K562 (cell line): ENCODE results near the gene SPX. TPM values are rescaled to one million over a fixed set of nuclear protein-coding genes. Genes with fewer than 3 reads are reported as not detected.

Experiments used
- ATAC-seq: fragments of 200-7000 bp; cut with Tn5 transposase; 3 replicates; pipeline ENCODE4 v1.9.1; 2020; ENCODE audit warnings: moderate library complexity
- BruUV-seq: library from RNA; stranded (reverse); fragments of 400-500 nt; replicated peaks from 2 replicates; lab custom pipeline; 2021; lab: Mats Ljungman, UMichigan
- CTCF ChIA-PET: fragments of 300-600 bp; formaldehyde crosslinking; extraction: SDS; loops from one replicate; lab custom pipeline; 2021; ENCODE audit warnings: low intra/inter-chr PET ratio; lab: Yijun Ruan, JAX
- POLR2A ChIA-PET: fragments of 300-600, 350-650 bp; sonication (Branson Sonifier 250); formaldehyde crosslinking; extraction: SDS; loops from one replicate; lab custom pipeline; 2021; ENCODE audit warnings: antibody characterized with exemption, inconsistent platforms; lab: Yijun Ruan, JAX
- DNase-seq, 4 experiments: peaks; one replicate each; pipeline versions ENCODE4 v3.0.0 to v3.0.0-alpha.2; 2011 to 2018; ENCODE audit warnings: low spot score in 3 of 4, mixed read lengths in 3 of 4; ENCODE audit errors: extremely low read depth in 1 of 4
- FAIRE-seq: peaks from 2 replicates; lab custom pipeline; 2011; peaks lifted over from hg19 to GRCh38; lab: Jason Lieb, UNC
- H2AFZ ChIP-seq: 2 replicates; pipeline ENCODE4 v1.6.0; 2011; ENCODE audit warnings: low read depth, low read length, control low read depth, inconsistent platforms
- H3K27ac ChIP-seq: fragments of 200-600 bp; 3 replicates; pipeline ENCODE4 v1.8.0; 2011; ENCODE audit warnings: low read depth, mild to moderate bottlenecking, control low read depth, inconsistent platforms, low read length, moderate library complexity, mixed read lengths; ENCODE audit errors: extremely low read depth
- H3K27me3 ChIP-seq, 2 experiments: fragments of 300-600 bp in 1 of 2; 2 replicates in 1 of 2; 3 replicates in 1 of 2; pipeline versions ENCODE4 v1.6.0 to v1.8.0; 2011; ENCODE audit warnings: inconsistent platforms in 2 of 2, low read length in 2 of 2, mild to moderate bottlenecking in 1 of 2, mixed read lengths in 1 of 2, moderate library complexity in 1 of 2; ENCODE audit not compliant: control insufficient read depth in 2 of 2, insufficient read depth in 2 of 2
- H3K36me3 ChIP-seq: fragments of 300-600 bp; 3 replicates; pipeline ENCODE4 v1.8.0; 2011; ENCODE audit warnings: mild to moderate bottlenecking, low read length, inconsistent platforms; ENCODE audit not compliant: control insufficient read depth, insufficient read depth
- H3K4me1 ChIP-seq, 2 experiments: fragments of 200-600 bp in 1 of 2; replicated peaks in 1 of 2; 2 replicates in 1 of 2; 3 replicates in 1 of 2; pipeline versions ENCODE4 v1.5.1 to v1.8.0; 2011; ENCODE audit warnings: inconsistent platforms in 2 of 2, low read length in 2 of 2, mild to moderate bottlenecking in 1 of 2, mixed read lengths in 1 of 2, moderate library complexity in 1 of 2; ENCODE audit not compliant: control insufficient read depth in 2 of 2, insufficient read depth in 2 of 2
- H3K4me2 ChIP-seq: 2 replicates; pipeline ENCODE4 v1.6.1; 2011; ENCODE audit warnings: low read length, control low read depth, inconsistent platforms, mixed read lengths; ENCODE audit not compliant: insufficient read depth
- H3K4me3 ChIP-seq: fragments of 200-600 bp; sonication (generic), shearing (Covaris generic); 2 replicates; pipeline ENCODE4 v1.5.1; 2016; ENCODE audit warnings: control low read depth, inconsistent platforms
- H3K79me2 ChIP-seq: fragments of 200-600 bp; 3 replicates; pipeline ENCODE4 v1.8.0; 2011; ENCODE audit warnings: low read length, inconsistent platforms; ENCODE audit not compliant: control insufficient read depth, insufficient read depth
- H3K9ac ChIP-seq, 2 experiments: 2 replicates each; pipeline versions ENCODE4 v1.6.0 to v1.6.1; 2011; ENCODE audit warnings: low read depth in 2 of 2, low read length in 2 of 2, control low read depth in 1 of 2, inconsistent platforms in 1 of 2, mild to moderate bottlenecking in 1 of 2, mixed read lengths in 1 of 2; ENCODE audit not compliant: insufficient read depth in 1 of 2
- H3K9me1 ChIP-seq: one replicate; pipeline ENCODE4 v1.6.0; 2011; ENCODE audit warnings: inconsistent platforms, mild to moderate bottlenecking, low read length, moderate library complexity; ENCODE audit not compliant: control insufficient read depth, insufficient read depth
- H3K9me3 ChIP-seq: replicated peaks from 2 replicates; pipeline ENCODE4 v1.5.1; 2011; ENCODE audit warnings: low read depth, low read length, inconsistent platforms; ENCODE audit not compliant: control insufficient read depth, insufficient read depth
- H4K20me1 ChIP-seq: replicated peaks from 2 replicates; pipeline ENCODE4 v1.6.1; 2011; ENCODE audit warnings: low read length, inconsistent platforms, mixed read lengths; ENCODE audit not compliant: control insufficient read depth, insufficient read depth
- BHLHE40 ChIP-seq: IDR thresholded peaks from 2 replicates; pipeline ENCODE4 v1.6.1; 2011; ENCODE audit warnings: low read length, improper control_type of control experiment
- CBX5 ChIP-seq: IDR thresholded peaks from 2 replicates; pipeline ENCODE4 v1.6.1; 2014; ENCODE audit warnings: low read depth, borderline replicate concordance
- CGGBP1 ChIP-seq: fragments of 250-450 bp; sonication (Bioruptor Pico); IDR thresholded peaks from 2 replicates; pipeline ENCODE4 v1.9.0; 2021; ENCODE audit warnings: mild to moderate bottlenecking
- CREB3 ChIP-seq: fragments of 450-650 bp; conservative IDR thresholded peaks from 2 replicates; pipeline ENCODE4 v1.6.1; 2016; ENCODE audit warnings: missing genetic modification characterization, low read depth, mild to moderate bottlenecking, missing compliant biosample characterization, moderate library complexity
- DMBX1 ChIP-seq: fragments of 250-450 bp; sonication (Bioruptor Pico); IDR thresholded peaks from 2 replicates; pipeline ENCODE4 v1.8.0; 2022; ENCODE audit warnings: inconsistent platforms, mild to moderate bottlenecking, moderate library complexity, borderline replicate concordance
- EWSR1 ChIP-seq: fragments of 450-650 bp; IDR thresholded peaks from 2 replicates; pipeline ENCODE4 v1.6.1; 2018; ENCODE audit warnings: borderline replicate concordance, mild to moderate bottlenecking, low read depth, moderate library complexity; ENCODE audit not compliant: partially characterized antibody
- FIP1L1 ChIP-seq: fragments of 200-400 bp; formaldehyde crosslinking; IDR thresholded peaks from 2 replicates; pipeline ENCODE4 v1.6.1; 2018; ENCODE audit warnings: mild to moderate bottlenecking, low read depth, low read length; ENCODE audit not compliant: poor library complexity, severe bottlenecking
- FOXJ2 ChIP-seq: fragments of 200-800 bp; sonication (Bioruptor generic); IDR thresholded peaks from 2 replicates; pipeline ENCODE4 v1.6.1; 2016; ENCODE audit warnings: missing genetic modification characterization, missing compliant biosample characterization
- HLTF ChIP-seq: fragments of 450-650 bp; IDR thresholded peaks from 2 replicates; pipeline ENCODE4 v1.6.1; 2016
- PREB ChIP-seq: sonication (generic); formaldehyde crosslinking; IDR thresholded peaks from 2 replicates; pipeline ENCODE4 v1.8.1; 2023; ENCODE audit warnings: mild to moderate bottlenecking, missing genetic modification reagents
- SRSF7 ChIP-seq: fragments of 200-400 bp; formaldehyde crosslinking; optimal IDR thresholded peaks from 2 replicates; pipeline ENCODE3; 2017; ENCODE audit warnings: mild to moderate bottlenecking, low read depth, low read length
- TFAM ChIP-seq: fragments of 250-450 bp; sonication (Bioruptor Pico); conservative IDR thresholded peaks from 2 replicates; pipeline ENCODE4 v1.5.0; 2021; ENCODE audit warnings: mild to moderate bottlenecking, moderate library complexity
- TRIM25 ChIP-seq: fragments of 450-650 bp; IDR thresholded peaks from 2 replicates; pipeline ENCODE4 v1.7.0; 2016; ENCODE audit warnings: borderline replicate concordance
- VEZF1 ChIP-seq: fragments of 200-800 bp; sonication (Bioruptor generic); IDR thresholded peaks from 2 replicates; pipeline ENCODE4 v1.6.1; 2017; ENCODE audit warnings: missing genetic modification characterization, missing compliant biosample characterization
- XRCC4 ChIP-seq: IDR thresholded peaks from one replicate; pipeline ENCODE4 v1.6.1; 2011; ENCODE audit not compliant: insufficient read depth, insufficient read length; ENCODE audit errors: extremely low read depth
- ZZZ3 ChIP-seq: fragments of 450-650 bp; IDR thresholded peaks from 2 replicates; pipeline ENCODE4 v1.6.1; 2016; ENCODE audit warnings: antibody characterized with exemption, mild to moderate bottlenecking, moderate library complexity
- WGBS: fragments of 100-300 bp; shearing (Covaris generic); methylation state at CpG from one replicate; pipeline ENCODE4 v1.1.6; 2016; ENCODE audit warnings: low coverage, mixed read lengths; ENCODE audit not compliant: insufficient coverage; ENCODE audit errors: missing lambda C conversion rate; 5-methylcytosine and 5-hydroxymethylcytosine counted together
- in situ Hi-C: fragments of 300-500 bp; cut with MboI; formaldehyde crosslinking; loops from 4 replicates; pipeline ENCODE4 v1.15.0; 2018; ENCODE audit warnings: inconsistent platforms, mixed read lengths
- intact Hi-C: fragments of 100-400 bp; cut with micrococcal nuclease; formaldehyde crosslinking; loops from 2 replicates; pipeline ENCODE4 v1.14.2; 2022
- polyA plus RNA-seq, 8 experiments: library from polyadenylated mRNA; depleted of rRNA in 4 of 8; stranded (reverse) in 5 of 8; unstranded in 3 of 8; fragments of >200 nt; fragmentation: Nextera tagmentation in 2 of 8; fragmentation: Illumina TruSeq in 1 of 8; extraction: Ambion mirVana in 2 of 8; extraction: Trizol in 1 of 8; gene quantifications; 2 replicates each; pipeline versions ENCODE4 v1.2.1 to v1.2.3, GENCODE V29; 2011 to 2014; ENCODE audit warnings: inconsistent platforms in 1 of 8, missing spikeins in 1 of 8
- total RNA-seq, 7 experiments: library from RNA; depleted of rRNA in 6 of 7; stranded (reverse); fragments of >200 nt in 6 of 7; fragmentation: Illumina TruSeq in 2 of 7; extraction: Trizol in 2 of 7; gene quantifications; 2 replicates each; pipeline versions ENCODE4 v1.2.1 to v1.2.3, GENCODE V29; 2011 to 2021; ENCODE audit warnings: low replicate concordance in 1 of 7

SPX gene
- total and polyA plus RNA-seq, 9 of the 15 experiments (the other 6 are each of a cell fraction or from before 2014, with no cell fraction given), result 0.06 to 0.40 (median 0.14) TPM

- Histone ChIP-seq H3K27me3 (no peaks in the 10 kb centered on the region), H3K4me3 (no peak overlapping the region), H3K4me2 (peak overlapping the region; percentile 55; the same call in 1 of the 2 replicates), H3K79me2 (peaks cover 47% of the 10 kb centered on the region), H3K4me1 (peaks cover 0 to 13% of the 10 kb centered on the region in 2 experiments; a peak in 2 of 5 replicates), H3K36me3 (peaks cover 27% of the 10 kb centered on the region; the same call in 2 of the 3 replicates), H3K9me1 (no peaks in the 10 kb centered on the region), H4K20me1 (0 out of 2 replicates have a peak, but pooled peaks cover 3% of the 10 kb centered on the region), H3K9me3 (no peaks in the 10 kb centered on the region), H3K9ac (no peak overlapping the region), H3K27ac (no peak overlapping the region), H2AFZ (no peak overlapping the region)
- ChIA-PET POLR2A (no interaction called here), CTCF (interaction anchor here (0.5 kb wide), 1 partner anchor 181 kb away, joined by 3 read pairs; no protein-coding TSS in a partner anchor)
- in situ Hi-C loops, result no loop called here
- BruUV-seq, result no TSS peak
- 16% methylated on average over 2 of the region's 2 CpGs for WGBS
- DNase-seq (no peak), FAIRE-seq (no peak), ATAC-seq (no peak)
- intact Hi-C loops, result loop anchor here (5.0 to 10.0 kb wide), 2 partner anchors 155 to 178 kb away; partner anchors contain the start of gene LDHB
- TF ChIP-seq ZZZ3 (no peak), HLTF (no peak), PREB (CRISPR knock-in tag) (no peak), EWSR1 (no peak), TRIM25 (no peak), BHLHE40 (no peak), CREB3 (no peak), XRCC4 (no peak), FOXJ2 (tag) (no peak), DMBX1 (CRISPR knock-in tag) (no peak), CBX5 (no peak), CGGBP1 (CRISPR knock-in tag) (no peak), VEZF1 (no peak), SRSF7 (no peak), FIP1L1 (no peak), TFAM (CRISPR knock-in tag) (no peak)
These were observed 26.3 kb upstream of the SPX start for GRCh38 chr12:21499765-21500164.
